Peyer's patch (tissue), 4 donors: ENCODE data around the gene KMT5B.

Experiments
- POLR2A ChIP-seq, 2 donors: fragments of 450-650 bp; IDR thresholded peaks; one replicate each; pipeline ENCODE4 v1.5.1; 2017; ENCODE audit warnings: antibody characterized with exemption in 2 of 2, mild to moderate bottlenecking in 2 of 2, moderate library complexity in 2 of 2
- TF ChIP-seq, protein P1 (sequence below), 6 experiments: fragments of 450-650 bp in 4 of 6; fragments of 200-600 bp in 2 of 6; sonication (generic) in 1 of 6; IDR thresholded peaks; one replicate each; pipeline ENCODE4 v1.5.1; 2017 to 2019; ENCODE audit warnings: antibody characterized with exemption in 6 of 6, mild to moderate bottlenecking in 3 of 6, moderate library complexity in 1 of 6

GRCh38 chr11:68254421-68254820 lies 41.3 kb upstream of the KMT5B start:
- TF ChIP-seq, protein P1, sequence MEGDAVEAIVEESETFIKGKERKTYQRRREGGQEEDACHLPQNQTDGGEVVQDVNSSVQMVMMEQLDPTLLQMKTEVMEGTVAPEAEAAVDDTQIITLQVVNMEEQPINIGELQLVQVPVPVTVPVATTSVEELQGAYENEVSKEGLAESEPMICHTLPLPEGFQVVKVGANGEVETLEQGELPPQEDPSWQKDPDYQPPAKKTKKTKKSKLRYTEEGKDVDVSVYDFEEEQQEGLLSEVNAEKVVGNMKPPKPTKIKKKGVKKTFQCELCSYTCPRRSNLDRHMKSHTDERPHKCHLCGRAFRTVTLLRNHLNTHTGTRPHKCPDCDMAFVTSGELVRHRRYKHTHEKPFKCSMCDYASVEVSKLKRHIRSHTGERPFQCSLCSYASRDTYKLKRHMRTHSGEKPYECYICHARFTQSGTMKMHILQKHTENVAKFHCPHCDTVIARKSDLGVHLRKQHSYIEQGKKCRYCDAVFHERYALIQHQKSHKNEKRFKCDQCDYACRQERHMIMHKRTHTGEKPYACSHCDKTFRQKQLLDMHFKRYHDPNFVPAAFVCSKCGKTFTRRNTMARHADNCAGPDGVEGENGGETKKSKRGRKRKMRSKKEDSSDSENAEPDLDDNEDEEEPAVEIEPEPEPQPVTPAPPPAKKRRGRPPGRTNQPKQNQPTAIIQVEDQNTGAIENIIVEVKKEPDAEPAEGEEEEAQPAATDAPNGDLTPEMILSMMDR (IDR thresholded peaks at IDR 0.05) = no peak
- no peak for TF ChIP-seq POLR2A (IDR thresholded peaks at IDR 0.05)
